HG02970 (cell line): ENCODE data around the gene VASP.

Experiments used
- ATAC-seq: cut with Tn5 transposase; IDR thresholded peaks from one replicate; pipeline ENCODE4 v1.9.1; 2021; ENCODE audit warnings: mild to moderate bottlenecking, moderate library complexity, moderate number of reproducible peaks; ENCODE audit not compliant: unreplicated experiment, low FRiP score

VASP gene

GRCh38 chr19:45542234-45542668 lies 35.0 kb downstream of the VASP start:
- no peak for ATAC-seq

GRCh38 chr19:45547211-45547770 lies 40.0 kb downstream of the VASP start:
- ATAC-seq: no peak

GRCh38 chr19:45547965-45548609 lies 40.8 kb downstream of the VASP start:
- ATAC-seq: no peak

- ATAC-seq: no peak
These were observed 46.2 kb downstream of the VASP start for GRCh38 chr19:45553464-45553863.

- no peak for ATAC-seq
These were observed 47.2 kb downstream of the VASP start for GRCh38 chr19:45554481-45554880.

- no peak for ATAC-seq
These were observed 49.6 kb downstream of the VASP start for GRCh38 chr19:45556835-45557234.

GRCh38 chr19:45558399-45558878 lies 51.2 kb downstream of the VASP start:
- ATAC-seq: no peak

- no peak for ATAC-seq
These were observed 52.8 kb downstream of the VASP start for GRCh38 chr19:45560038-45560437.

GRCh38 chr19:45560686-45561085 lies 53.4 kb downstream of the VASP start:
- no peak for ATAC-seq

GRCh38 chr19:45564131-45564780 lies 57.0 kb downstream of the VASP start:
- no peak for ATAC-seq

GRCh38 chr19:45567609-45568008 lies 60.3 kb downstream of the VASP start:
- no peak for ATAC-seq

GRCh38 chr19:45568732-45569131 lies 61.5 kb downstream of the VASP start:
- no peak for ATAC-seq

GRCh38 chr19:45569619-45570421 lies 62.5 kb downstream of the VASP start:
- no peak for ATAC-seq

- ATAC-seq: no peak
These were observed 64.4 kb downstream of the VASP start for GRCh38 chr19:45571457-45572220.

GRCh38 chr19:45574526-45574925 lies 67.2 kb downstream of the VASP start:
- no peak for ATAC-seq

GRCh38 chr19:45575216-45575615 lies 67.9 kb downstream of the VASP start:
- no peak for ATAC-seq
